Adipocyte (in vitro differentiated cells): ENCODE results near the gene MCF2L2.

Experiments
- DNase-seq: peaks from one replicate; pipeline ENCODE4 v3.0.0-alpha.2; 2015; ENCODE audit warnings: low read depth
- H3K27me3 ChIP-seq: replicated peaks from 2 replicates; pipeline ENCODE4 v1.7.0; 2013; ENCODE audit warnings: mild to moderate bottlenecking, low read length, moderate library complexity; ENCODE audit not compliant: control insufficient read depth, insufficient read depth
- H3K36me3 ChIP-seq: 2 replicates; pipeline ENCODE4 v1.7.0; 2013; ENCODE audit warnings: low read length, mild to moderate bottlenecking, moderate library complexity; ENCODE audit not compliant: control insufficient read depth, insufficient read depth, severe bottlenecking
- H3K4me1 ChIP-seq: 2 replicates; pipeline ENCODE4 v1.7.0; 2013; ENCODE audit warnings: mild to moderate bottlenecking, low read length, moderate library complexity; ENCODE audit not compliant: control insufficient read depth, insufficient read depth
- H3K4me3 ChIP-seq: 2 replicates; pipeline ENCODE4 v1.7.0; 2013; ENCODE audit warnings: mild to moderate bottlenecking, low read length, moderate library complexity
- H3K9ac ChIP-seq: 2 replicates; pipeline ENCODE4 v1.7.0; 2013; ENCODE audit warnings: mild to moderate bottlenecking, low read length, moderate library complexity
- H3K9me3 ChIP-seq: 2 replicates; pipeline ENCODE4 v1.7.0; 2013; ENCODE audit warnings: mild to moderate bottlenecking, low read length, moderate library complexity; ENCODE audit not compliant: control insufficient read depth

Gene MCF2L2

DNA sequence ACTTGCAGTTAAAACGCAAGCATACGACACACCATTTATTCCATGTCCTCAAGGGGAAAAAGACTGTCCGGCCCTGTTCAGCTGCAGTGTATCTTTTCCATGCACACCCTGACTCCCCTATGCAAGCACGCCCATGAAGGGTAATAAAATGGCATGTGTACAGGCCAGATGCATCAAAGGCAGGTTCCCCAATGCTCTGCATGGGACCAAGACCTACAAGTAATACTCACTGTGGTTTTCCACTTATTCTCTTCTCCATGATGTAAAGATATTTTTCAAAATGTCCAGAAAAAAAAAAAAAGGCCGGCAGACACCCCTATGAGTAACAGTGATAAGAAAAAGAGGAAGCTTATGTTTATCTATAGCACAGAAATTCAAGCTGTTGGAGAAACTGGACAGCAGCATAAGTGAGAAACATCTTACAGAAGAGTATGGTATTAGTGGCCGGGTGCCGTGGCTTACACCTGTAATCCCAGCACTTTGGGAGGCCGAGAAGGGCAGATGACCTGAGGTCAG is 70.8 kb downstream of the MCF2L2 start:
- Histone ChIP-seq H3K9me3 (no peaks in the 10 kb centered on the region), H3K9ac (no peak overlapping the region), H3K36me3 (no peaks in the 10 kb centered on the region), H3K4me1 (peaks cover 6% of the 10 kb centered on the region), H3K27me3 (no peaks in the 10 kb centered on the region), H3K4me3 (no peak overlapping the region)
- DNase-seq, result no peak

- Histone ChIP-seq H3K36me3 (no peaks in the 10 kb centered on the region), H3K9me3 (no peaks in the 10 kb centered on the region), H3K27me3 (no peaks in the 10 kb centered on the region), H3K4me1 (peaks cover 6% of the 10 kb centered on the region), H3K4me3 (no peak overlapping the region), H3K9ac (no peak overlapping the region)
- DNase-seq, result no peak
These were observed 71.5 kb downstream of the MCF2L2 start for GRCh38 chr3:183356920-183357319.

GRCh38 chr3:183354874-183355273 is 73.5 kb downstream of the MCF2L2 start:
- Histone ChIP-seq H3K27me3 (peaks cover 3% of the 10 kb centered on the region), H3K36me3 (no peaks in the 10 kb centered on the region), H3K9ac (no peak overlapping the region), H3K9me3 (no peaks in the 10 kb centered on the region), H3K4me3 (no peak overlapping the region), H3K4me1 (peaks cover 6% of the 10 kb centered on the region)
- DNase-seq, result no peak

DNA sequence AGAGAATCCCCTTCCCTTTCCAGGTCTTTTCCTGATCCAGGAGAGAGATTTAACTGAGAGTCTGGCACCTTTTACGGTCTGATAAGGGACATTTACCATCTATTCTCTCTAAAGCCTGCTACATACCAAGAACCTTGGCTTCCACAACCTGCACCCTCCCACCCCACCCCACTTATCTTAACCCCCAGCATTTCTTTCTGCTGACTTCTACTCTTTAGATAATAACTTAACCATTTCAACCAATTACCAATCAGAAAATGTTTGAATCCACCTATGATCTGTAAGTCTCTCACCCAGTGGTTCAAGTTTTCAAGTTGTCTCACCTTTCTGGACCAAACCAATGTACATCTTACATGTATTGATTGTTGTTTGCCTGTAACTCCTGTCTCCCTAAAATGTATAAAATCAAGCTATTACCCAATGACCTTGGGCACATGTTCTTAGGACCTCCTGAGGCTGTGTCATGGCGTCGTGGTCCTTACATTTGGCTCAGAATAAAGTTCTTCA is 74.0 kb downstream of the MCF2L2 start:
- no peak overlapping the region for H3K9ac ChIP-seq
- H3K4me1 ChIP-seq, result peaks cover 6% of the 10 kb centered on the region
- DNase-seq, result no peak
- peaks cover 7% of the 10 kb centered on the region for H3K27me3 ChIP-seq
- H3K9me3 ChIP-seq, result no peaks in the 10 kb centered on the region
- no peak overlapping the region for H3K4me3 ChIP-seq
- no peaks in the 10 kb centered on the region for H3K36me3 ChIP-seq

- no peaks in the 10 kb centered on the region for H3K4me1 ChIP-seq
- no peaks in the 10 kb centered on the region for H3K9me3 ChIP-seq
- H3K36me3 ChIP-seq, result no peaks in the 10 kb centered on the region
- H3K9ac ChIP-seq, result no peak overlapping the region
- peaks cover 7% of the 10 kb centered on the region for H3K27me3 ChIP-seq
- DNase-seq, result no peak
- no peak overlapping the region for H3K4me3 ChIP-seq
These were observed 75.0 kb downstream of the MCF2L2 start for GRCh38 chr3:183353421-183353820.

- H3K4me3 ChIP-seq, result no peak overlapping the region
- H3K27me3 ChIP-seq, result peaks cover 7% of the 10 kb centered on the region
- H3K9ac ChIP-seq, result no peak overlapping the region
- H3K4me1 ChIP-seq, result no peaks in the 10 kb centered on the region
- no peaks in the 10 kb centered on the region for H3K36me3 ChIP-seq
- peaks cover under 1% of the 10 kb centered on the region for H3K9me3 ChIP-seq
- no peak for DNase-seq
These were observed 78.3 kb downstream of the MCF2L2 start for GRCh38 chr3:183350164-183350563.

- DNase-seq, result no peak
- H3K9me3 ChIP-seq, result peaks cover 3% of the 10 kb centered on the region
- no peaks in the 10 kb centered on the region for H3K4me1 ChIP-seq
- no peak overlapping the region for H3K4me3 ChIP-seq
- no peak overlapping the region for H3K9ac ChIP-seq
- no peaks in the 10 kb centered on the region for H3K36me3 ChIP-seq
- peaks cover 7% of the 10 kb centered on the region for H3K27me3 ChIP-seq
These were observed 78.8 kb downstream of the MCF2L2 start for GRCh38 chr3:183349421-183350157.

GRCh38 chr3:183342824-183343223 is 85.6 kb downstream of the MCF2L2 start:
- Histone ChIP-seq H3K27me3 (no peaks in the 10 kb centered on the region), H3K4me3 (no peak overlapping the region), H3K9ac (no peak overlapping the region), H3K9me3 (peaks cover 3% of the 10 kb centered on the region), H3K36me3 (no peaks in the 10 kb centered on the region), H3K4me1 (no peaks in the 10 kb centered on the region)
- DNase-seq, result no peak

DNA sequence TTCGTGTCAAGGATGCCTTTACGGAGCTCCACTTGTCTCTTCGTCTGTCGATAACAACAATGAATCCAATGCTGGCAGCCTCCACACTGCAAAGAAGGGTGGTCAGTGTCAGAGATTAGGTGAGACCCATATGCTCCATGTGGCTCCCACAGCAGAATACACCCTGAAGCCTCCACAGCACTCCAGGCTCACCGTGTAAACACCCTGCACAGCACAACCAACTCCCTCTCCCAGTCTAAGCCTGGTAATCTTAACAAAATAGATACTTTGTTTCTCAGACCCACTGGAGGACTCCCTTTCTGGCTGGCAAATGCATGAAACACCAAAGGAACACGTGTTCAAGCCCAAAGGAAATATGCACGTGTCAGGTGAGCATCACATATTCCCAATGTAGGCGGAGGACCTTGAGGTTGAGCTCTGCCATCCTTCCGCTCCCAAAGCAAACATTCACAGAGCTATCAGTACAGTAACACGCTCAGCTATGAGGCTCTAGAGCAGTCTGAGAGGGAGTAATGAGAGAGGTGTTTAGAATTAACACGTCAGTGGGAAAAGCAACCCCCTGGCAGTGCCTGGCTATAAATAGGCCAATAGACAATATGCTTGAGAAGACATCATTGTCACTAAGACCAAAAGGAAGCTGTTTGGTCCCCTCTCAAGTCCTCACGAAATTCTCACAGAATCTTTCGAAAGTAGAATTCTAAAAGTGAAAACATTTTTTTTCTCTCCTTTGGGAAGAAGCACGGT is 86.7 kb downstream of the MCF2L2 start:
- peaks cover 3% of the 10 kb centered on the region for H3K9me3 ChIP-seq
- no peaks in the 10 kb centered on the region for H3K27me3 ChIP-seq
- no peaks in the 10 kb centered on the region for H3K36me3 ChIP-seq
- DNase-seq, result no peak
- H3K9ac ChIP-seq, result no peak overlapping the region
- no peaks in the 10 kb centered on the region for H3K4me1 ChIP-seq
- H3K4me3 ChIP-seq, result no peak overlapping the region

- H3K9me3 ChIP-seq, result peaks cover 2% of the 10 kb centered on the region
- no peaks in the 10 kb centered on the region for H3K36me3 ChIP-seq
- H3K4me1 ChIP-seq, result no peaks in the 10 kb centered on the region
- no peaks in the 10 kb centered on the region for H3K27me3 ChIP-seq
- H3K4me3 ChIP-seq, result no peak overlapping the region
- H3K9ac ChIP-seq, result no peak overlapping the region
- DNase-seq, result no peak
These were observed 88.2 kb downstream of the MCF2L2 start for GRCh38 chr3:183340222-183340621.

GRCh38 chr3:183339461-183340086 is 88.8 kb downstream of the MCF2L2 start:
- Histone ChIP-seq H3K36me3 (no peaks in the 10 kb centered on the region), H3K9ac (no peak overlapping the region), H3K4me1 (no peaks in the 10 kb centered on the region), H3K27me3 (no peaks in the 10 kb centered on the region), H3K4me3 (no peak overlapping the region), H3K9me3 (no peaks in the 10 kb centered on the region)
- DNase-seq, result no peak
